GM19324 (cell line): ENCODE results near the gene ZNF487.

Experiments used
- ATAC-seq: cut with Tn5 transposase; IDR thresholded peaks from one replicate; pipeline ENCODE4 v1.9.1; 2021; ENCODE audit warnings: mild to moderate bottlenecking, moderate library complexity; ENCODE audit not compliant: unreplicated experiment, low FRiP score

ZNF487 gene

GRCh38 chr10:43482319-43483078 lies 45.6 kb downstream of the ZNF487 start:
- no peak for ATAC-seq

- ATAC-seq: no peak
Measured at GRCh38 chr10:43491855-43492254, 54.9 kb downstream of the ZNF487 start.

- no peak for ATAC-seq
Measured at GRCh38 chr10:43502931-43503330, 66.0 kb downstream of the ZNF487 start.

- no peak for ATAC-seq
Measured at GRCh38 chr10:43524434-43525247, 87.7 kb downstream of the ZNF487 start.
